Measurements from ENCODE around the gene ITPKC.
A peak's percentile ranks its signal among the peaks of the same experiment; 100 is the strongest.

ITPKC gene

DNA sequence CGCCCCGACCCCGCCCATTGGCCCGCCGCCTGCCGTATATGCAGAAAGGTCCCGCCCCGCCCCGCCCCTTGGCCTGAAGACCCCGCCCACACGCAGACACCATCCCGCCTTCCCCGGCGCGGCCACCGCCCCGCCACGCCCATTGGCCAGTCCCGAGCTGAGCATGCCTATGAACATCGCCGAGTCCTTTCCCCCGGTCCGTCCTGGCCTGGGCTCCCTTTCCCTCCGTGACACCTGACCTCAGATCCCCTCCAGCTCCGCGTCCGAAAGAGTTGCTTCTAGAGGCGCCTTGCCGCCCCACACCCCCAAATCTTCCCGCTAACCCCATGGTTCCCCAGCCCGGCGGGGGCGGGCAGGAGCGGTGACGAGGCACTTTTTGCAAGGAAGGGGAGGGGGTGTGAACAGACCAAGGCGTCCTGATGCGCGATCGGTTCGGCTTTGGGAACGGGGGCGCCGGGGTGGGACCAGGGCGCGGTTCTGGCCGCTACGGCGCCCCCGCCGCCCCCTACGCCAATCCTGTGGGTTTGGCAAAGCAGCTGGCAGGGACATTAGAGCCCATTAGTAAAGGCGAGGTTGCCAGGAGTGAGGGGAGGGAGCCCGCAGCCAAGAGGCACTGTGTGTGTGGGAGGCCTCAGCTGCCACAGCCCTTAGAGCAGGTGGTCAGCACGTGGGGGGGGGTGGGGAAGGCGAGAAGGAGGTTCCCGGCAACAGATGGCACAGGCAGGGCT is 26.1 kb upstream of the ITPKC start:
- DNase-seq (ENCODE audit: low read depth): peak; percentile 53

DNA sequence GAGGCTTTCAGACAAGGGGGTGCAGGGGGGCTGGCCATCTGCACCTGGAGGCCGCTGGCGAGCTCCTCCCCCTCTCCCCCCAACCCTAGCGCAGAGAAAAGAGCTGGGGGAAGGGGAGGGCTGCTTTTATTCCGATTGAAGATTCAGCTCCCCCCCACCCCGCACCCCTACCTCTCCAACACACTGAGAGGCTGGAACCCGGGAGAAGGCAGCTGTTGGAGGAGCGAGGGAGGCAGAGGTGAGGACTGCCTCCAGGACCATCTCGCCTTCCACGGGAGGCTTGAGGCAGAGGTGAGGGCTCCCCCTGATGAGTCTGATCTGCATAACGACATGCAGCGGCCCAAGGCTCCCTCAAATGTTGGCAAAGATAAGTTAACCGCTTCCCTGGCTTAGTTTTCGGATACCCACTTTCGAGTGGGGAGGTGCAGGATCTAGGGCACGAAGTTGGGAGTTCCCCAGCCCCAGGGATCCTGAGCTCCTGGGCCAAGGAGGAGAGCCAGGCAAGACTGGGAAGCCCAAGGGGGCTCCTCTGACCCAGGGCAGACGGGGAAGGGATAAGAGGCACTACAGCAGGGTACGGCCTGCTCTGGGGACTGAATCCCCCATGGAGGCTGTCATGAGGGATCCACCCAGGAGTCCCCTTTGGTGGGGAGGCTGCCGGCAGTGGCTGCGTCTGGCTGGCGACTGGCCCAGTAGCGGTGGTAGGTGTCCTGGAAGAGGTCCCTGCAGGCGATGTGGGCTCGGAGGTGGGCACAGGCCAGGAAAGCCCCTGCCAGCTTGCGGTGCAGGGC is 25.3 kb upstream of the ITPKC start:
- no peak for DNase-seq (ENCODE audit: low read depth)

DNA sequence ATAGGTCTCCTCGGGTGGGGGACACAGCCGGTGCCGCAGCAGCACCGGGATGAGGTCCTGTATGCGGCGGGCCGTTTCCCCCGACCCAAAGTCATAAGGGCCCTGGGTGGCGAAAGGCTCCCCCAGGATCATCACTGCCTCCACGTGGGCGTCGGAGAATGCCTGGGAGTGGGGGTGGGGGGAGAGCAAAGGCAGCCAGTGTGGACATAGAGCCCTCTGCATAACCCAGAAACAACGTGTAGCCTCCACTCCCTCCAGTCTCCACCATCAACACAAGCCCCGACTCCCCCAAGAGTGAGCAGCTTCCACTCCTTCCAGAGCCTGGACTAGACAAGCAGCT is 24.7 kb upstream of the ITPKC start:
- DNase-seq (ENCODE audit: low read depth): no peak

DNA sequence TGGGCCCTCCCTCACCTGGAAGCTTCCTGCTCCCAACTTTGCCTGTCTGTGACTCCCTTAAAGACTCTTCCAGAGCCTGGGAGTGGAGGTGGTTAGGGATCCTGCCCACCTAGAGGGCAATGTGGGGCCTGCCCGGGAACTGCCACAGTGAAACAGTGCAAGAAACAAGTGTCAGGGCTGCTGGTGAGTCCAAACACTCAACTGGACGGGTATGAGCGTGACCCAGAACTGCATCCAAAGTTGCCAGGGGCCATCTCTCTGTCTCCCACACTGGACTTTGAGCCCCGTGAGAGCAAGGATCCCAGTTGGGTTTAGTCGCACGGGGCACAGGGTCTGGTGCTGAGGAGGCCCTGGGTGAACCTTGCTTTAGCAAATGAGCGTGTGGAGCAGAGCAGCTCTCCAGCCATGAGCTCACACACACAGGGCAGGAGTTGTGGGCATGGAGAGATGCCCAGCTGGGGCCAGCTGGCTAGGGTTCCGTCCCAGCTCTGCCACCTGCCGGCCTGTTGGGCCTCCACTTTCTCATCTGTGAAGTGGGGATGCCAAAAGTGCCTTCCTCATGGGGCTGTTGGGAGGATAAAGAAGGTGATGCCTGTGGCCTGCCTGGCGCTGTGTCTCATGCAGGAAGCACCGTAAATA is 23.6 kb upstream of the ITPKC start:
- no peak for DNase-seq (ENCODE audit: low read depth)

DNA sequence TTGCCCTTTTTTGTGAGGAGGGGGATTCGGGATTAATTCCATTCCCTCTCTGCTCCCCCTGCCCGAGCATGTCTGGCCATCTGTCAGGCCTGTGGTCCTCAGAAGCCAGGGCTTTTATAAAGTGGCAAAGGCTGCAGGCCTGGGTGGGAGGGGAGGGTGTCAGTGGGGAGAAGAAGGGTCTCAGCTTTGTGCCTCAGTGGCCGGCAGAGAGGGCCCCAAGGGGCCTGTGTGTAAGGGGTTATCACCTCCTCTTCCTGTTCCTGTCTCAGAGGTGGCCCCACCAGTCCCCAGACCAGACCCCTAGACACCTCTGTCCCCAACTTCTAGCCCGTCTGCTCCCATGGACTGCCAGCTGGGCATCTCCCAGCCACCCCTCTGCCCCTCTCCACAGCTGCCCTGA is 23.0 kb upstream of the ITPKC start:
- no peak for DNase-seq (ENCODE audit: low read depth)

DNA sequence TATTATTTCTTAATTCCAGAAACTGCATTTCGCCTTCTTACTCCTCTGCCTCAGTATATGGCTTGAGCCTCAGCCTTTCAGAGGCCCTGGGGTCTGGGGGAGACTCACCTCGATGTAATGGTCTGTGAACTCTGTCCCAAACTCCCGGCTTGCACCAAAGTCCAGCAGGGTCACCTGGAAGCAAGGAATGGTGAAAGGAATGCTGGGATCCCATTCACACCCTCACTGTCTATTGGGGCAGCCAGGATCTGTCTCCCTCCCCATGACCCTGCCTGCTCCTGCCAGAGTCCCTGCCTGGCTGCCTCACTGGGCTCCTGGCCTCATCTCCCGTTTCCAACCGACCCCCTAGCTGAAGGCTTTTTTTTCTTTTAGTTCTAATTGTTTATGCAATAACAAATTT is 21.0 kb upstream of the ITPKC start:
- DNase-seq (ENCODE audit: low read depth): no peak

DNA sequence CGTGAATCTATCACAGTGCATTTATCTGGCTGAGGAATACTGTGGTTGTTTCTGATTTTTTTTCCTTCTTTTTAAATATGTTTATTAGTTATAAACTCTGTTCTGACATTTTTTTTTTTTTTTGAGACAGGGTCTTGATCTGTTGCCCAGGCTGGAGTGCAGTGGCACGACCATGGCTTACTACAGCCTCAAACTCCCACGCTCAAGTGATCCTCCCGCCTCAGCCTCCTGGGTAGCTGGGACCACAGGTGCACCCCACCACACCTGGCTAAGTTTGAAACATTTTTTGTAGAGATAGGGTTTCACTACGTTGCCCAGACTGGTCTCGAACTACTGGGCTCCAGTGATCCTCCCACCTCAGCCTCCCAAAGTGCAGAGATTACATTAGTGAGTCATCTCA is 19.9 kb upstream of the ITPKC start:
- no peak for DNase-seq (ENCODE audit: low read depth)

DNA sequence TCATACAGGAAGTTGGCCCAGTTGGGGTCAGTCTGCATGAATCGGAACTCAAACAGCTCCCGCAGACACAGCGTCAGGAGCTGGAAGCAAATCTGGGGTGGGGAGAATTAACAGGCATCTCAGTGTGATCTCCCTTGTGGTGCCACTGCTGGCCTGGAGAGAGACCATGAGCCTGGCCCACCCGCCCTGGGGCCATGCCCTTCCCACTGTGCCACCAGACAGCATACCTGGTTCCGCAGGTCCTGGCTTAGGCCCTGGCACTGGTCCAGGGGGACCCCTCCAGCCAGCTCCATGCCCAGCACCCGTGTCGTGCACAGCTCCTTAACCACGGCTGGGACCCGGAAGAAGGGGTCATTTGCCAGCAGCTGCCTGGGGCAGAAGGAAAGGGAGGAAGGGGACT is 16.8 kb upstream of the ITPKC start:
- no peak for DNase-seq (ENCODE audit: low read depth)

DNA sequence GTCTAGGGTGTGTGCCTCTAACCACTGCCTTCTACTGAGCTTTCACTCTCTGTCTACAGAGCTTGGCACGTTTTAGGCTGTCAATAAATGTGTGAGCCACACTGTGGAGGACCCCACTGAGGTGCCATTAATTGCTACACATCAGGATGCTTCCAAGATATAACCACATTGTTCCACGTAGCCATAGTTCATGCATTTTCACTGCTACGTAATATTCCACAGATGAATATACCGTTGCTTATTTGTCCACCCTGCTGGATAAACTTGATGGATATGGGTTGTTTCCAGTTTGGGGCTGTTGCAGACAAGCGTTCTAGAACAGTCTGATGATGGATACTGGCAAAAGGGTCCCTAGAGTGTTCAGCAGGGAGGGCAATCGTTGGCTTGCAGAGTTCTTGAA is 15.2 kb upstream of the ITPKC start:
- no peak for DNase-seq (ENCODE audit: low read depth)

DNA sequence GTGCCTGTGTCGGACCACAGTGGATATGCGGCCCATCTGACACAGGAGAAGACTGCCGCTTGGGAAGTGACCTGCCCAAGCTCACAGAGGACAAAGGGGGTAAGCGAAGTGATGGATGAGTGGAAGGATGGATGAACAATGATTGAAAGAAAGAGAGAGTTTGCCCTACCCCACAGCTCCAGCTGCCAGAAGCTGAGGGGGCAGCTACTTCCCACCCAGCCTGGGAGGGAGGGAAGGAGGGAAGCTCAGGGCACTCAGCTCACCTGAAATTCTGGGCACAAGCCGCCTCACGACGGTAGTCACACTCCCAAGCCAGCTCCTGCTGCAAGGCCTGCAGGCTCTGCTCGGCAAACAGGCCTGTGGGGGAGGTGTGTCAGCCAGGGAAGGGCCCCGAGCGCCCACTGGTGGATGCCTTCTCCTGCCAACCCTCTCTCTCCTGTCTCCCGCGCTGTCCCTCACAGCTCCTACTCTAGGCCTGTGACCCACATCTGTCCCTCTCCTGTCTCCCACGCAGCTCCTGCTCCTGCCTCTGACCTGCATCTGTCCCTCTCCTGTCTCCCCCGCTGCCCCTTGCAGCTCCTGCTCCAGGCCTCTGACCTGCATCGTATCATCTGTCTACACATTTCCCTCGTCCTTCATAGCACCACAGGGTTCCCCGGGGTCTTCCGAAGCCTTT is 14.4 kb upstream of the ITPKC start:
- no peak for DNase-seq (ENCODE audit: low read depth)

DNA sequence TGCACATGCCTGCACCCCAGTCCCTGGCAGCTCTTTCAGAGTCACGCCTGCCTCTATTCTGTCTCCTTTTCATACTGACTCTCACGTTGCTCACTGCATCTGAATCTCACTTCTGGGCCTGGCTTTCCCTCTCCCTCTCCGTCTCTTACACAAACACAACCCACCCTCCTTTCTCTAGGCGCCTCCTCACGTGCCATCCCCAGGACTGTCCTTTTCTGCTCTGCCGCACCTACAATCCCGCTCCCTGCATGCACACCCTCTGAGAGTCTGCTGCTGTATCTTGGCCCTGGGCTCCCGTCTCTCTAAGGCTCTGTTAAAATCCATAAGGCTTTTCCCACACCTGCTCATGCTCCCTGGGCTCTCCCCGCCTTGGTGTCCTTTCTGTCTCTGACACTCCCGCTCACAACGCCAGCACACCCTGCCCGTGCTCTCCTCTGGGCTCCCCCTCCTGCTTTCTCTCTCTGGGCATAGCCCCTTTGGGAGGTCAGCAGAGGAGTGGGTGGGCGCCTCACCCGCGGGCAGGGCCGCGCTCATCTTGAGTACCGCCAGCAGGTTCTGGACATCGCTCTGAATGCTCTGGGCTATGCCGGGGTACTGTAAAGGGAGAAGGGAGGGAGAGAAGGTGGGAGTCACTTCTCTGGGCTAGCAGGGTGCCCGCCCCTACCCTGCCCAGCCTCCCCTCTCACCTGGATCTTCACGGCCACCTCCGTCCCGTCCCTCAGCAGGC is 13.7 kb upstream of the ITPKC start:
- no peak for DNase-seq (ENCODE audit: low read depth)

DNA sequence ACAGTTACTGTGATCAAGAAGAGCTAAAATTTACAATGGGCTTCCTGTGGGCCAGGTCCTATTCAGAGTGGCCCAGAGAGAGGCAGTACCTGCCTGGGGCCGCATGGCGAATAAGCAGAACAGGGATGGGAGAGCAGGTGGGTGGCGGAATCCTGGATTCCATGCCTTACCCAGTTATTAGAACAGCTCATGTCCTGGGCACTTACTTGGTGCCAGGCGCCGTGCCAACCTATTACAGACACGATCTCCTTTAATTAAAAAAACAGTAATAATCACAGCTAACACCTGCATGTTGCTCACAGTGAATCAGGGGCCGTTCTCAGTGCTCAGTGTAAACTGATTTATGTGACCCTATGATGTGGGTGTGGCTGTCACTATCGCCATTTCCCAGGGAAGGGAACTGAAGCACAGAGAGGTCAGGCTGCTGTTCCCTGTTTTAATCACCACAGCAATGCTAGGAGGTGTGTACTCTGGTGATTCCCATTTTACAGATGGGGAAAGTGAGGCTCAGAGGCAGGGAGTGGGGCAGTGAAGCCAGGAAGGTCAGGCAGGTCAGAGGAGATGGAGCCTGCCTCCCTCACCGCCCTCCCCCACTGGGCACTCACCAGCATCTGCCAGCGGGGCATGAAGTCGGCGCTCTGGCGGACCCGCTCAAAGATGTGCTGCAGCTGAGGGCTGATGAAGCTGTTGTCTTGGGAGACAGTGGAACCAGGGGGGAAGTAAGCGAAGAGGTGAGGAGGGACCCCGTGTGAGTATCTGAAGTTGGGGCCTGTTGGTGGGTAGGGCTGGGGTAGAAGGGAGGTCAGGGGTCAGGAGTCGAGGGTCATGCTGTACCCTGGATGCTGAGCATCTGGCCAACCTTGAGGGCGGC is 12.2 kb upstream of the ITPKC start:
- DNase-seq (ENCODE audit: low read depth): no peak

DNA sequence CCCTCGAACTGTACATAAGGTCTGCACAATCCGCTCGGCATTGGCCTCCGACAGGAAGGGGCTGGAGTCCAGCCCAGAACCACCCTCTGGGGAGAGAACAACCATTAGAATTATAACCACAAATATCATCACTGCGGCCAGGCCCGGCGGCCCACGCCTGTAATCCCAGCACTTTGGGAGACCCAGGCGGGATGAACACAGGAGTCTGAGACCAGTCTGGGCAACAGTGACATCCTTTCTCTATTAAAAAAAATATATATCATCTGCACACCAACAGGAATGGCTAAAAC is 11.6 kb upstream of the ITPKC start:
- no peak for DNase-seq (ENCODE audit: low read depth)

DNA sequence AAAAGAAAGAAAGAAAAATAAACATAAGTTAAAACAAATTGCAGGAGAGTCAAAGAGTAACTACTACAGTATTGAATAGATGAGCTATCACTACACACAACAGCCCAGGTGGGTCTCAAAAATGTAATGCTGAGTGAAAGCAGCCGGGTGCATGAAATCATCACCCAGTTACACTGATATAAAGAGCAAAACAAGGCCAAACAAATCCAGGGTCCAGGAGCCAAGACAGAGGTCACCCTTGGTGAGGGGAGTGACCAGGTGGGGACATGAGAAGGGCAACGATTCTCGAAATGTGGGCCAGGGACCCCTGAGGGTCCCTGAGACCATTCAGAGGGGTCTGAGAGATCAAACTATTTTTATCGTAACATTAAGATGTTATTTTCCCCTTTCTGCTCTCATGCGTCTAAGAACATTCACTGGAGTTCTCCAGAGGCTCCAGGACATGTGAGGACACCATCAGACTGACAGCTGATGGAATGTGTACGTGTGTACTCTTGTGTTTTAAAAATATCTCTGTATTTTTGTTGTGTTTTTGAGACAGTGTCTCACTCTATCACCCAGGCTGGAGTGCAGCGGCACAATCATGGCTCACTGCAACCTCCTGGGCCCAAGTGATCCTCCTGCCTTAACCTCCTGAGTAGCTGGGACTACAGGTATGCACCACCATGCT is 10.8 kb upstream of the ITPKC start:
- DNase-seq (ENCODE audit: low read depth): no peak

DNA sequence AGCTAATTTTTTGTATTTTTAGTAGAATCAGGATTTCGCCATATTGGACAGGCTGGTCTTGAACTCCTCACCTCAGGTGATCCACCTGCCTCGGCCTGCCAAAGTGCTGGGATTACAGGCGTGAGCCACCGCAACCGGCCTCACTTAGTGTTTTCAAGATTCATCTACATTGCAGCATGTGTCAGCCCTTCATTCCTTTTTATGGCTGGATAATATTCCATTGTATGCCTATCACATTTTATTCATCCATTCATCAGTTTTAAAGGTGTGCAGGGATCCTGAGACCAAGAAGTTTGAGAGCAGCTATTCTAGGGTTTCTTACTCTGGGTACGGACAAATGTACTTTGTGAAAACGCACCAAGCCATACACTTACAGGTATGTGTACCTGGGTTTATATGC is 9.3 kb upstream of the ITPKC start:
- no peak for DNase-seq (ENCODE audit: low read depth)

DNA sequence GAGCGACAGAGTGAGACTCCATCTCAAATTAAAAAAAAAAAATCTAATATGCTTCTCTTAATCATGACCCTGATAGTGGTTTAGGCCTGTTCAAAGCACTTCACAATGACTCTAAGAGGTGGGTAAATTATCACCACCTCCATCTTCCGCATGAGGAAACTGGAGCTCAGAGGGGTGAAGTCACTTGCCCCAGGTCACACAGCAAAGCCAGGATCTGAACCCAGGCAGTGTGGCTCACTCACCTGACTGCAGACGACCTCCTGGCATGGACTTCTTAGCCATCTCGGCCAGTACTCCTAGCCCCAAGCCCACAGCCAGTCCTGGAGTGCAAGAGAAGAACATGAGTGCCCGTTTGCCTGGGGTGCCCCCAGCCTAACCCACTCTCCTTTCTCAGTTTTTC is 7.1 kb upstream of the ITPKC start:
- no peak for DNase-seq (ENCODE audit: low read depth)

DNA sequence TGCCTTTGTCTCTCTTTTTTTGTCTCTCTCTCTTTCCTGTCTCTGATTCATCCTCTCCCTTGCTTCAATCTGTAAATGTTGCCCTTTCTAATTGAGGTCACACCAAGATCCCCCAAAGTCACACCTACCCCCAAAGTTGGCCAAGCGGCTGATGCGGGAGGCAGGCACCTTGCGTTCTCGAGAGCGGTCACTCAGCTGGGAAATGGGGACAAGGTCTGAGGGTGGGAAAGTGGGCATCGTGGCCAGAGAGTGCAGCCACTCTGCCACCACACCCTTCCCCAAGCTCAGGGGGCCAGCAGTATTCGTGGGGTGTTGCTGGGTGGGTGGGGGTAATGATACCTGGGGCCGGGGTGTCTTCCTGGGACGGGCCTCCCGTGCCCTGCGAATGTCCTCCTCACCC is 3.0 kb upstream of the ITPKC start:
- no peak for DNase-seq (ENCODE audit: low read depth)

DNA sequence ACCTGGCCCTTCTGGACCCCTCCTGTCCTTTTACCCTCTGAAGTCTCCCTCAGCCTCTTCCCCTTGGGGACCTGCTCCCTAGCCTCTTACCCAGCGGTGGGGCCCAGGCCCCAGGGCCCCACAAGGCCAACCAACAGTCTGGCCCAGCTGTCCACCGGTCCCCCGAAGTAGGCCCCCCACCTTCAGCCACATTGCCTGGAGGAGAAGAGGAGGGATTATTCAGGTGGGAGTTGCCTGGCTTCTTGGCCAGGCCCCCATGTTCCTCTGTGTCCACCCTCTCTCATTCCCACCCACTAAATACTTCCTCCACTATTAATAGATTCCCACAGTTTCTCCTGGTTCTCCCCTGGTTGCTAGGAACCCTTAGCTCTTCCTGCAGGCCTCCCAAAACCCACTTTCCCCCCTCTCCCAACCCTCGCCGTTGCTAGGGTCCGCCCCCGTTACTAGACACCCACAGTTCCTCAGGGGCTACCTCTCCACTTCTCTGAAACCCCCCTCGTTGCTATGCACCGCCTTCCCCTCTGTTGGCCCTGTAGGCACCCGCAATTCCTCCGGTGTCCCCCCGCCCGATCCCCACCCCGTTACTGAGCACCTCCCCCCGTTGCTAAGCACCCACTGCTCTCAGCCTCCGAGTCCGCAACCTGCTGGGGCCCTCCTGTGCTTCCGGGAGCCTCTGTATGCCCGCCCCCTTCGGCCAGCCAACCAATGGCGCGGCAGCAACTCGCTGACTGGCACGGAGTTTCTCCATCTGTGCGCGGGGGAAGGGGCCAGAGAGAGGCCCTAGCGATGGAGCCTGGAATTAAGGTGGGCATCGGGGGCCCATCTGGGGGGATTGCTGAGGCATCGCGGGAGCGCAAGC is 2.2 kb upstream of the ITPKC start:
- peak; percentile 58 for DNase-seq (ENCODE audit: low read depth)

DNA sequence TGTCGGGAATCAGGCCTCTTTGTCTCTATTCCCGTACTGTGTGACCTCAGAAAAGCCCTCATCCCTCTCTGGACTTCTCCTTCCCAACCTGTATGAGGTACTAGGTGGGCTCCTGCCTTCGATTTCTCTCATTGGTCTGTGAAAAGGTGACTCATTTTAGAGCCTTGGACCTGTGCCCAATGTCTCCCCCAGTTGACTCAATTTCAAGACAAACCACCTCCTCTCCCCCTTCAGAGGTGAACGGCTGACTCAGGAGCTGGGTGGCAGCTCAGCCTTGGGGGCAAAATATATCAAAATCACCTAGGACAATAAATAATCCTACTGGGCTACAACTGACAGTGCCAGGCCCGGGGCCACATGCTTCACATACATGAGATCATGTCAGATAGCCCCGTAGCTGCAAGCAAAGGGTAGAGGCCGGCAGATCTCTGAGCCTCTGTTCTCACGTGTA is 856 bp upstream of the ITPKC start:
- DNase-seq (ENCODE audit: low read depth): peak; percentile 79

Data from non-pigmented ciliary epithelial cell (primary cell).